Fibroblast of pulmonary artery (primary cell): ENCODE data around the gene SRSF2.
A peak's percentile ranks its signal among the peaks of the same experiment; 100 is the strongest.
"Not testable (repeated sequence)": the region's sequence is repeated elsewhere in the genome, so short reads cannot be mapped to it uniquely, and the experiment has no call there.

Experiments
- DNase-seq: peaks from one replicate; pipeline ENCODE4 v3.0.0-alpha.2; 2010; ENCODE audit warnings: low read depth
- H3K4me3 ChIP-seq: replicated peaks from 2 replicates; pipeline ENCODE4 v1.5.1; 2011; ENCODE audit warnings: low read depth, mild to moderate bottlenecking, control low read depth, low read length, moderate library complexity
- CTCF ChIP-seq: IDR thresholded peaks from 2 replicates; pipeline ENCODE4 v1.5.1; 2011; ENCODE audit warnings: mild to moderate bottlenecking, control low read depth, low read length, inconsistent platforms; ENCODE audit errors: missing control alignments

Gene SRSF2

GRCh38 chr17:76723812-76724211, 13.3 kb downstream of the SRSF2 start:
- TF ChIP-seq CTCF, result no peak
- H3K4me3 ChIP-seq, result no peak overlapping the region
- DNase-seq, result no peak

GRCh38 chr17:76722977-76723376, 14.2 kb downstream of the SRSF2 start:
- not testable (repeated sequence) for DNase-seq, H3K4me3 ChIP-seq

- no peak for TF ChIP-seq CTCF
- DNase-seq, result no peak
These were observed 14.9 kb downstream of the SRSF2 start for GRCh38 chr17:76722279-76722678.

GRCh38 chr17:76721463-76721862, 15.7 kb downstream of the SRSF2 start:
- no peak for DNase-seq
- no peak overlapping the region for H3K4me3 ChIP-seq
- TF ChIP-seq CTCF, result no peak

More at GRCh38 chr17:76722279-76722678, 14.9 kb downstream of the SRSF2 start:
- H3K4me3 ChIP-seq, result no peak overlapping the region

GRCh38 chr17:76720941-76721340, 16.2 kb downstream of the SRSF2 start:
- TF ChIP-seq CTCF, result no peak
- H3K4me3 ChIP-seq, result no peak overlapping the region
- DNase-seq, result no peak

- TF ChIP-seq CTCF, result no peak
- H3K4me3 ChIP-seq, result no peak overlapping the region
- no peak for DNase-seq
These were observed 16.9 kb downstream of the SRSF2 start for GRCh38 chr17:76720211-76720610.

- DNase-seq, result no peak
- no peak for TF ChIP-seq CTCF
- H3K4me3 ChIP-seq, result no peak overlapping the region
These were observed 18.6 kb downstream of the SRSF2 start for GRCh38 chr17:76718516-76718915.

- H3K4me3 ChIP-seq, result peak overlapping the region; percentile 4
- peak; percentile 97 for DNase-seq
- no peak for TF ChIP-seq CTCF
These were observed 20.3 kb downstream of the SRSF2 start for GRCh38 chr17:76716839-76717215.
